ENCODE measurements around the gene ANG.
A peak's percentile ranks its signal among the peaks of the same experiment; 100 is the strongest.
"Not testable (repeated sequence)": the region's sequence is repeated elsewhere in the genome, so short reads cannot be mapped to it uniquely, and the experiment has no call there.

Gene ANG

GRCh38 chr14:20662968-20663732 lies 25.4 kb upstream of the ANG start:
- DNase-seq (ENCODE audit: low spot score) = peak; percentile 38
- TF ChIP-seq CTCF (IDR thresholded peaks at IDR 0.05; ENCODE audit: extremely low read depth, missing control alignments) = peak; percentile 58

- DNase-seq (ENCODE audit: low spot score) = not testable (repeated sequence)
Measured at GRCh38 chr14:20666400-20666961, 22.1 kb upstream of the ANG start.

- DNase-seq (ENCODE audit: low spot score) = peak; percentile 66
- no peak for TF ChIP-seq CTCF (IDR thresholded peaks at IDR 0.05; ENCODE audit: extremely low read depth, missing control alignments)
Measured at GRCh38 chr14:20667957-20668356, 20.6 kb upstream of the ANG start.

- no peak for TF ChIP-seq CTCF (IDR thresholded peaks at IDR 0.05; ENCODE audit: extremely low read depth, missing control alignments)
- no peak for DNase-seq (ENCODE audit: low spot score)
Measured at GRCh38 chr14:20668969-20669368, 19.6 kb upstream of the ANG start.

GRCh38 chr14:20671597-20672283 lies 16.8 kb upstream of the ANG start:
- DNase-seq (ENCODE audit: low spot score) = no peak

GRCh38 chr14:20675669-20676068 lies 12.9 kb upstream of the ANG start:
- TF ChIP-seq CTCF (IDR thresholded peaks at IDR 0.05; ENCODE audit: extremely low read depth, missing control alignments) = peak; percentile 6
- DNase-seq (ENCODE audit: low spot score) = no peak

More at GRCh38 chr14:20671597-20672283, 16.8 kb upstream of the ANG start:
- TF ChIP-seq CTCF (IDR thresholded peaks at IDR 0.05; ENCODE audit: extremely low read depth, missing control alignments) = no peak

DNA sequence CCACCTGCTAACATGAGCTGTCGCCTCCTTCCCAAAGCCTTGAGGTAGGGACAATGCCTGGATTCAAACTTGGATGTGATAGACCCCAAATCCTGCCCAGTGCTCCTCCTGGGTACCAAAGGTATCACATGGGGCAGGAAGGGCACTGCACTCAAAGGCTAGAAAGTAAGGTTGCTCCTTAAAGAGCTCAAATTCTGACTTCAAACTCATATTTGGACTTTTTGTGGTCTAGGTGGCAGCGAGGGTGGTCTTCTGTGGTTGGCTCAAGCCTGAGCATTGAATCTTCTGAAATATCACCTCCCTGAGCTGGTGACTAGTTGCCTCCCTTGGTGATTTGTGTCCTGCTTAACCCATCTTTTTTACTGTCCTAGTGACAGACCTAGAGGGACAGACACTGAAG lies 12.5 kb upstream of the ANG start:
- no peak for DNase-seq (ENCODE audit: low spot score)
- TF ChIP-seq CTCF (IDR thresholded peaks at IDR 0.05; ENCODE audit: extremely low read depth, missing control alignments) = no peak

All from GM20000 (cell line).